ENCODE results near the gene PCGF3.

PCGF3 gene

DNA sequence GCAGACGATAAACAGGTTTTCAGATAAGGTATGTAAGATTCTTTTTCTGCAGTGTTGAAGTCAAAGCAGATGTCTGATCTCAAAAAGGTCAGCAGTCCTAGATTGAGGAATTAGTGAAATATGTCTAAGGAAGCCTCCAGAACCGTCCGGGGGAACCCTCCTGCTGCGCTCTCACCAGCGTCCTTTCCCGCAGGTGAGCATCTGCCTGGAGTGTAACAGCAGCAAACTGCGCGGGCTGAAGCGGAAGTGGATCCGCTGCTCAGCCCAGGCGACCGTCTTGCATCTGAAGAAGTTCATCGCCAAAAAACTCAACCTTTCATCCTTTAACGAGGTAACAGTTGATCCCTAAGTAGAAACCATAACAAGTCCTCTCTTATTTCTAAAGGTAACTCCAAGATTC lies 55.5 kb downstream of the PCGF3 start:
- Histone ChIP-seq H3K9ac (ENCODE audit: low read length) (no peak overlapping the region), H3K4me3 (ENCODE audit: low read length) (no peak overlapping the region), H3K79me2 (ENCODE audit: low read length) (no peaks in the 10 kb centered on the region; the same call in none of the 2 replicates), H3K27me3 (ENCODE audit: low read depth, low read length) (no peaks in the 10 kb centered on the region), H3K4me1 (ENCODE audit: low read length) (no peaks in the 10 kb centered on the region), H3K4me2 (ENCODE audit: low read length) (no peak overlapping the region), H3K27ac (ENCODE audit: low read length) (no peak overlapping the region), H2AFZ (ENCODE audit: low read depth, low read length) (no peak overlapping the region), H4K20me1 (ENCODE audit: insufficient read depth, low read length) (peaks cover 12% of the 10 kb centered on the region; the same call in 1 of the 2 replicates), H3K9me3 (ENCODE audit: insufficient read depth, low read length) (no peaks in the 10 kb centered on the region), H3K36me3 (replicated peaks; ENCODE audit: low read depth, low read length) (peaks cover 38% of the 10 kb centered on the region)
- TF ChIP-seq, protein P1, sequence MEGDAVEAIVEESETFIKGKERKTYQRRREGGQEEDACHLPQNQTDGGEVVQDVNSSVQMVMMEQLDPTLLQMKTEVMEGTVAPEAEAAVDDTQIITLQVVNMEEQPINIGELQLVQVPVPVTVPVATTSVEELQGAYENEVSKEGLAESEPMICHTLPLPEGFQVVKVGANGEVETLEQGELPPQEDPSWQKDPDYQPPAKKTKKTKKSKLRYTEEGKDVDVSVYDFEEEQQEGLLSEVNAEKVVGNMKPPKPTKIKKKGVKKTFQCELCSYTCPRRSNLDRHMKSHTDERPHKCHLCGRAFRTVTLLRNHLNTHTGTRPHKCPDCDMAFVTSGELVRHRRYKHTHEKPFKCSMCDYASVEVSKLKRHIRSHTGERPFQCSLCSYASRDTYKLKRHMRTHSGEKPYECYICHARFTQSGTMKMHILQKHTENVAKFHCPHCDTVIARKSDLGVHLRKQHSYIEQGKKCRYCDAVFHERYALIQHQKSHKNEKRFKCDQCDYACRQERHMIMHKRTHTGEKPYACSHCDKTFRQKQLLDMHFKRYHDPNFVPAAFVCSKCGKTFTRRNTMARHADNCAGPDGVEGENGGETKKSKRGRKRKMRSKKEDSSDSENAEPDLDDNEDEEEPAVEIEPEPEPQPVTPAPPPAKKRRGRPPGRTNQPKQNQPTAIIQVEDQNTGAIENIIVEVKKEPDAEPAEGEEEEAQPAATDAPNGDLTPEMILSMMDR (IDR thresholded peaks at IDR 0.05; ENCODE audit: low read depth, low read length) = no peak
- no peak for TF ChIP-seq EZH2phosphoT487 (IDR thresholded peaks at IDR 0.05; ENCODE audit: low read depth)

GRCh38 chr4:761739-762138 lies 56.1 kb downstream of the PCGF3 start:
- no peaks in the 10 kb centered on the region for H3K4me1 ChIP-seq (ENCODE audit: low read length)
- H2AFZ ChIP-seq (ENCODE audit: low read depth, low read length) = no peak overlapping the region
- no peak overlapping the region for H3K9ac ChIP-seq (ENCODE audit: low read length)
- H3K79me2 ChIP-seq (ENCODE audit: low read length) = no peaks in the 10 kb centered on the region; the same call in none of the 2 replicates
- H4K20me1 ChIP-seq (ENCODE audit: insufficient read depth, low read length) = peaks cover 12% of the 10 kb centered on the region; the same call in 1 of the 2 replicates
- H3K4me3 ChIP-seq (ENCODE audit: low read length) = no peak overlapping the region
- H3K36me3 ChIP-seq (replicated peaks; ENCODE audit: low read depth, low read length) = peaks cover 41% of the 10 kb centered on the region
- TF ChIP-seq, protein P1 (IDR thresholded peaks at IDR 0.05; ENCODE audit: low read depth, low read length) = no peak
- no peak overlapping the region for H3K27ac ChIP-seq (ENCODE audit: low read length)
- no peak overlapping the region for H3K4me2 ChIP-seq (ENCODE audit: low read length)
- H3K9me3 ChIP-seq (ENCODE audit: insufficient read depth, low read length) = no peaks in the 10 kb centered on the region
- H3K27me3 ChIP-seq (ENCODE audit: low read depth, low read length) = no peaks in the 10 kb centered on the region

DNA sequence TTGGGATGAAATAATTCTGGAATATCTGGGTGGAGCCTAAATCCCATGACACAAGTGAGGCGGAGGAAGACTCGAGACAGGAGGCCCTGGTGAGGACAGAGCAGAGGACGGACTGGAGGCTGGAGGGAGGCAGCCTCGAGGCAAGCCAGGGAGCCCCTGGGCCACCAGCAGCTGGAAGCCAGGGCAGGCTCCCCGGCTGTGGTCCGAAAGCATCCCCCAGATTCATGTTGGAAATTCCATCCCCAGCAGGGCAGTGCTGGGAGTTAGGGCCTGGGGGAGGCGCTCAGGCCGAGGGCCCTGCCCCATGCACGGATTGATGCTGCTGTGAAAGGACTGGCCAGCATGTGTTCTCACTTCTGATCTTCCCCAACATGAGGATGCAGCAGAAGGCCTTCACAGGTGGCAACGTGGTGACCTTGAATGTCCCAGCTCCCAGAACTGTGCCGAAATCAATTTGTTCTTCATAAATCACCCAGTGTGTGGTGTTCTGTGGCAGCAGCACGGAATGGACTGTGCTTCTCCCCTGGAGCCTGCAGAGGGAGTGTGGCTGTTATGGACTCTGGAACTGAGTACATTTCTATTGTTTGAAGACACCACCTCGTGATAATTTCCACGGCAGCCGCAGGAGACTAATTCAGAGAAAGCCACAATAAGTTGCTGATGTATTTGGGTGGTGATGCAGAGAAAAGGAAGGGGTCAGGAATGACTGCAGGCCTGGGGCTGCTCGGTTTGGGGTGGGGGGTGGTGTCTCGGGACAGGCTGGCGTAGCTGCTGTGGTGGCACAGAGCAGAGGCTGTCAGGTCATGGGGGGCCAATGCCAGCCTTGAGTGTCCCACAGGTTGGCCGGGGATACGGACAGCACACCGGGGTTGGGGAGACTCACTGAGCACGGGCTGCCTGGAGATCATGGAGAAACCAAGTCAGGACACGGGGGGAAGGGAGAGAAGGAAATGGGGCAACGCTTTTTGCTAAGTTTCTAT lies 56.9 kb downstream of the PCGF3 start:
- no peak overlapping the region for H3K9ac ChIP-seq (ENCODE audit: low read length)
- H3K9me3 ChIP-seq (ENCODE audit: insufficient read depth, low read length) = no peaks in the 10 kb centered on the region
- no peak overlapping the region for H2AFZ ChIP-seq (ENCODE audit: low read depth, low read length)
- H3K36me3 ChIP-seq (replicated peaks; ENCODE audit: low read depth, low read length) = peaks cover 47% of the 10 kb centered on the region
- H4K20me1 ChIP-seq (ENCODE audit: insufficient read depth, low read length) = peaks cover 16% of the 10 kb centered on the region
- H3K4me1 ChIP-seq (ENCODE audit: low read length) = no peaks in the 10 kb centered on the region
- no peak overlapping the region for H3K4me2 ChIP-seq (ENCODE audit: low read length)
- no peak overlapping the region for H3K27ac ChIP-seq (ENCODE audit: low read length)
- H3K79me2 ChIP-seq (ENCODE audit: low read length) = peaks cover 4% of the 10 kb centered on the region
- no peak overlapping the region for H3K4me3 ChIP-seq (ENCODE audit: low read length)
- no peaks in the 10 kb centered on the region for H3K27me3 ChIP-seq (ENCODE audit: low read depth, low read length)
- TF ChIP-seq EZH2phosphoT487 (IDR thresholded peaks at IDR 0.05; ENCODE audit: low read depth) = no peak
- TF ChIP-seq, protein P1 (IDR thresholded peaks at IDR 0.05; ENCODE audit: low read depth, low read length) = peak; percentile 13; the same call in 1 of the 2 replicates

DNA sequence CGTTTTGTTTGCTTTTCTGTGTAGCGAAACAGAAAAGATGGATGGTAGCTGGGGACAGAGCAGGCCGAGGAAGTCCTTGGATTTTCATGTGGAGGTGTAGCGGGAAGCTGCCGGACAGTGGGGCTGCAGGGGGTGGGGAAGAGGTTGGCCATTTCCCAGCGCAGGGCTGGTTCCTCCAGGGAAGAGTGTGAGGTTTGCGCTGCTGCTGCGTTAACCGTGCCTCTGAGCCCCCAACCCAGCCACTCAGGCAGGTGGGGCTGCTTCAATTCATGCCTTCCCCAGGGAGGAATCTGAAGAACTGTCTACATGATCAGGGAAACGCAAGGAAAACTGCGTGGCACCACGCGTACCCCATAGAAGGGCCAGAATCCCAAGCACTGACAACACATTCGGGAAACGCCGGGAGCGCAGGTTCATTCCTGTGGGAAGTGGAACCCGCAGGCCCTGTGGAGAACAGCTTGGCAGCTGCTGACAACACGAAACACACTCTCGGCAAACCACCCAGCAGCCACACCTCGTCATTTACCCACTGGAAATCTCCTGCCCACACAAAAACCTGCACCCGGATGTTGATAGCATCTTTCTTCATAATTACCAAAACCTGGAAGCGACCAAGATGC lies 57.7 kb downstream of the PCGF3 start:
- Histone ChIP-seq H2AFZ (ENCODE audit: low read depth, low read length) (no peak overlapping the region), H3K4me3 (ENCODE audit: low read length) (no peak overlapping the region), H3K36me3 (replicated peaks; ENCODE audit: low read depth, low read length) (peaks cover 51% of the 10 kb centered on the region), H3K4me2 (ENCODE audit: low read length) (no peak overlapping the region), H3K4me1 (ENCODE audit: low read length) (no peaks in the 10 kb centered on the region), H3K9ac (ENCODE audit: low read length) (no peak overlapping the region), H3K9me3 (ENCODE audit: insufficient read depth, low read length) (no peaks in the 10 kb centered on the region), H3K79me2 (ENCODE audit: low read length) (peaks cover 10% of the 10 kb centered on the region), H3K27me3 (ENCODE audit: low read depth, low read length) (no peaks in the 10 kb centered on the region), H3K27ac (ENCODE audit: low read length) (no peak overlapping the region), H4K20me1 (ENCODE audit: insufficient read depth, low read length) (peaks cover 24% of the 10 kb centered on the region)
- TF ChIP-seq, protein P1 (IDR thresholded peaks at IDR 0.05; ENCODE audit: low read depth, low read length) = no peak
- TF ChIP-seq EZH2phosphoT487 (IDR thresholded peaks at IDR 0.05; ENCODE audit: low read depth) = no peak

Measured in OCI-LY3 (cell line).